ENCODE measurements around the gene ERC1. TPM values are rescaled to one million over a fixed set of nuclear protein-coding genes. Genes with fewer than 3 reads are reported as not detected.

The ERC1 gene
- total RNA-seq, 2 experiments from 2014 or later: 21.7 to 27.0 TPM

- POLR2A ChIA-PET: interaction anchor here (0.5 kb wide), 1 partner anchor 371 kb away, joined by 3 read pairs; no protein-coding TSS in a partner anchor
- no peak for DNase-seq
- peaks cover 23% of the 10 kb centered on the region for H3K27me3 Mint-ChIP-seq
- peaks cover 4% of the 10 kb centered on the region for H3K9me3 Mint-ChIP-seq
- ATAC-seq: no peak
- CTCF ChIA-PET: interaction anchor here (1.1 to 1.5 kb wide), 3 partner anchors 14 to 401 kb away, joined by 3 to 6 read pairs (median 4); no protein-coding TSS in a partner anchor
- H3K36me3 Mint-ChIP-seq (ENCODE audit: low read depth): no peaks in the 10 kb centered on the region
- peaks cover 2% of the 10 kb centered on the region for H3K4me1 Mint-ChIP-seq (ENCODE audit: low read depth)
- no peak for TF ChIP-seq CTCF (IDR thresholded peaks at IDR 0.05)
- intact Hi-C loops (cut with micrococcal nuclease): no loop called here
- H3K4me3 Mint-ChIP-seq: no peak overlapping the region
- H3K27ac Mint-ChIP-seq: no peak overlapping the region
These were observed 527.8 kb downstream of the ERC1 start for GRCh38 chr12:1518591-1519516.

GRCh38 chr12:1519642-1520041 lies 528.6 kb downstream of the ERC1 start:
- DNase-seq (no peak), ATAC-seq (no peak)
- ChIA-PET CTCF (interaction anchor here (0.8 kb wide), 1 partner anchor 46 kb away, joined by 3 read pairs; no protein-coding TSS in a partner anchor), POLR2A (no interaction called here)
- Mint-ChIP-seq H3K9me3 (peaks cover 4% of the 10 kb centered on the region), H3K36me3 (ENCODE audit: low read depth) (no peaks in the 10 kb centered on the region), H3K4me1 (ENCODE audit: low read depth) (peaks cover 2% of the 10 kb centered on the region), H3K4me3 (no peak overlapping the region), H3K27me3 (peaks cover 30% of the 10 kb centered on the region), H3K27ac (no peak overlapping the region)
- intact Hi-C loops (cut with micrococcal nuclease): no loop called here
- TF ChIP-seq CTCF (IDR thresholded peaks at IDR 0.05): no peak

- Mint-ChIP-seq H3K4me1 (ENCODE audit: low read depth) (peaks cover 2% of the 10 kb centered on the region), H3K9me3 (no peaks in the 10 kb centered on the region), H3K4me3 (no peak overlapping the region), H3K27me3 (peaks cover 52% of the 10 kb centered on the region), H3K27ac (no peak overlapping the region), H3K36me3 (ENCODE audit: low read depth) (no peaks in the 10 kb centered on the region)
- TF ChIP-seq CTCF (IDR thresholded peaks at IDR 0.05): no peak
- intact Hi-C loops (cut with micrococcal nuclease): no loop called here
- ChIA-PET CTCF (no interaction called here), POLR2A (no interaction called here)
- DNase-seq: no peak
- no peak for ATAC-seq
These were observed 532.0 kb downstream of the ERC1 start for GRCh38 chr12:1523046-1523445.

GRCh38 chr12:1523558-1524050 lies 532.6 kb downstream of the ERC1 start:
- H3K36me3 Mint-ChIP-seq (ENCODE audit: low read depth): no peaks in the 10 kb centered on the region
- intact Hi-C loops (cut with micrococcal nuclease): no loop called here
- peaks cover 52% of the 10 kb centered on the region for H3K27me3 Mint-ChIP-seq
- ChIA-PET POLR2A (no interaction called here), CTCF (no interaction called here)
- H3K4me1 Mint-ChIP-seq (ENCODE audit: low read depth): peaks cover 2% of the 10 kb centered on the region
- H3K4me3 Mint-ChIP-seq: no peak overlapping the region
- no peaks in the 10 kb centered on the region for H3K9me3 Mint-ChIP-seq
- H3K27ac Mint-ChIP-seq: no peak overlapping the region
- TF ChIP-seq CTCF (IDR thresholded peaks at IDR 0.05): no peak
- no peak for DNase-seq
- ATAC-seq: no peak

- H3K4me1 Mint-ChIP-seq (ENCODE audit: low read depth): peaks cover 3% of the 10 kb centered on the region
- DNase-seq (no peak), ATAC-seq (no peak)
- H3K9me3 Mint-ChIP-seq: no peaks in the 10 kb centered on the region
- H3K4me3 Mint-ChIP-seq: no peak overlapping the region
- peaks cover 52% of the 10 kb centered on the region for H3K27me3 Mint-ChIP-seq
- ChIA-PET CTCF (interaction anchor here (0.7 kb wide), 1 partner anchor 9 kb away, joined by 3 read pairs; no protein-coding TSS in a partner anchor), POLR2A (no interaction called here)
- no peak for TF ChIP-seq CTCF (IDR thresholded peaks at IDR 0.05)
- intact Hi-C loops (cut with micrococcal nuclease): no loop called here
- H3K36me3 Mint-ChIP-seq (ENCODE audit: low read depth): no peaks in the 10 kb centered on the region
- H3K27ac Mint-ChIP-seq: no peak overlapping the region
These were observed 534.8 kb downstream of the ERC1 start for GRCh38 chr12:1525858-1526257.

Data from activated CD8-positive, alpha-beta T cell treated with anti-CD3 and anti-CD28 coated beads for 36 hours (primary cell).